Nephron (organoid): ENCODE data around the gene CALML4.
"Not testable (repeated sequence)": the region's sequence is repeated elsewhere in the genome, so short reads cannot be mapped to it uniquely, and the experiment has no call there.

Experiments
- H3K27ac Mint-ChIP-seq, 3 experiments: 2 replicates each; pipeline ENCODE4 v1.8.0; 2020; ENCODE audit warnings: mixed read lengths in 3 of 3, mild to moderate bottlenecking in 2 of 3, moderate library complexity in 1 of 3
- H3K27me3 Mint-ChIP-seq: 2 replicates; pipeline ENCODE4 v1.8.0; 2021; ENCODE audit warnings: low read depth, mild to moderate bottlenecking, moderate library complexity, mixed read lengths
- H3K36me3 Mint-ChIP-seq: 2 replicates; pipeline ENCODE4 v1.8.0; 2020; ENCODE audit warnings: low read depth, mixed read lengths
- H3K4me1 Mint-ChIP-seq: 2 replicates; pipeline ENCODE4 v1.8.0; 2020; ENCODE audit warnings: mixed read lengths
- H3K4me3 Mint-ChIP-seq, 3 experiments: 2 replicates each; pipeline ENCODE4 v1.8.0; 2020; ENCODE audit warnings: mild to moderate bottlenecking in 3 of 3, mixed read lengths in 3 of 3, moderate library complexity in 2 of 3
- H3K9me3 Mint-ChIP-seq: 2 replicates; pipeline ENCODE4 v1.8.0; 2020; ENCODE audit warnings: mixed read lengths
- TF ChIP-seq, protein P1 (sequence below), 3 experiments: fragments of 200-600 bp; sonication (generic); IDR thresholded peaks; one replicate each; pipeline ENCODE4 v1.5.0; 2021; ENCODE audit warnings: antibody characterized with exemption in 3 of 3; ENCODE audit not compliant: unreplicated experiment in 3 of 3

The CALML4 gene

DNA sequence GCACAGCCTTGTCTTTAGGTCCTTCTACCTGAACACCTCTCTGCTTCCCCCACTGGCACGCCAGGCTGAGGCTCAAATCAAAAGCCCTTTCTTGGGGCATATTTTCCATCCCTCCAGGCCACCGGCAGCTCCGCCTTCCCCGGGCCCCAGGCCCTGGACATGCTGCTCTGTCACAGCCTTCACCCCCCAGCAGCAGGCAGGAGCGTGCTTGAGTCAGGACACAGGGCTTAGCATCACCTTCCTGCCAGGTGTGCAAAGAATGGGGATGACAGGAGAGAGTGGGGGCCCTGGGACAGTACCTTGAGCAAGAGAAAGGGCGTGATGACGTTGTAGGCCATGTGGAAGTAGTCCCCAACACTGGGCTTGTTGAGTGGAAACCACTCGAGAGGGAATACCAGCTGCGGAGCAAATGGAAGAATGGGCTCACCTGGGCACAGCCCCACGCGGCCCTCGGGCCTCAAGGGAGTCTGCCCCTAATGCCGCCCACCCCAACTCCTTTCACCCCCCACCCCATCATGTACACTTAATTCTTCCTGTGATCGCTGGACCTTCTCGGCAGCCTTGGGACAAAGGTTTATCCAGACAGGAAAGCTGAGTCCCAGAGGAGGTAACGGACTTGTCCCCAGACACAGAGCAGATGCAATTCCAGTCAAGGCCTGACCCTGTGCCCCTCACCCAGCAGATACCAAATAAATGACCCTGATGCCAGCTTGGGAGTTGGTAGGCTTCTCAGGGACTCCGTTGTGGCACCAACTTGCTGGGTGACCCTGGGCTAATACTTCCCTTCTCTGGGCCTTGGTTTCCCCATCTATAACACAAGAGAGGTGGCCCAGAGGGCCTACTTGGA lies 9.1 kb upstream of the CALML4 start:
- no peak overlapping the region for H3K4me3 Mint-ChIP-seq
- H3K9me3 Mint-ChIP-seq = no peaks in the 10 kb centered on the region
- TF ChIP-seq, protein P1, sequence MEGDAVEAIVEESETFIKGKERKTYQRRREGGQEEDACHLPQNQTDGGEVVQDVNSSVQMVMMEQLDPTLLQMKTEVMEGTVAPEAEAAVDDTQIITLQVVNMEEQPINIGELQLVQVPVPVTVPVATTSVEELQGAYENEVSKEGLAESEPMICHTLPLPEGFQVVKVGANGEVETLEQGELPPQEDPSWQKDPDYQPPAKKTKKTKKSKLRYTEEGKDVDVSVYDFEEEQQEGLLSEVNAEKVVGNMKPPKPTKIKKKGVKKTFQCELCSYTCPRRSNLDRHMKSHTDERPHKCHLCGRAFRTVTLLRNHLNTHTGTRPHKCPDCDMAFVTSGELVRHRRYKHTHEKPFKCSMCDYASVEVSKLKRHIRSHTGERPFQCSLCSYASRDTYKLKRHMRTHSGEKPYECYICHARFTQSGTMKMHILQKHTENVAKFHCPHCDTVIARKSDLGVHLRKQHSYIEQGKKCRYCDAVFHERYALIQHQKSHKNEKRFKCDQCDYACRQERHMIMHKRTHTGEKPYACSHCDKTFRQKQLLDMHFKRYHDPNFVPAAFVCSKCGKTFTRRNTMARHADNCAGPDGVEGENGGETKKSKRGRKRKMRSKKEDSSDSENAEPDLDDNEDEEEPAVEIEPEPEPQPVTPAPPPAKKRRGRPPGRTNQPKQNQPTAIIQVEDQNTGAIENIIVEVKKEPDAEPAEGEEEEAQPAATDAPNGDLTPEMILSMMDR (IDR thresholded peaks at IDR 0.05; ENCODE audit: unreplicated experiment in 3 of 3) = no peak
- no peak overlapping the region for H3K27ac Mint-ChIP-seq
- H3K36me3 Mint-ChIP-seq = peaks cover 29% of the 10 kb centered on the region
- no peaks in the 10 kb centered on the region for H3K4me1 Mint-ChIP-seq
- H3K27me3 Mint-ChIP-seq = no peaks in the 10 kb centered on the region

DNA sequence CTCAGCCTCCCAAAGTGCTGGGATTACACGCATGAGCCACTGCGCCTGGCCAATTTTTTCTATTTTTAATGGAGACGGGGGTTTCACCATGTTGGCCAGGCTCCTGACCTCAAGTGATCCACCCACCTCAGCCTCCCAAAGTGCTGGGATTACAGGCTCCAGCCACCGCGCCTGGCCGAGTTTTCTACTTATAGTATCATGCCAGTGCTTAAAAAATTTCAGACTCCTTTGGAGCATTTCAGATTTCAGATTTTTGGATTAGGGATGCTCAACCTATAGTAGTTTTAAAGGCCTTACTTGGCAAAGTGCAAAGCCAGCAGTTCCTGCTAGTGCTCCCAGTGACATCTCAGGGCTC lies 8.3 kb upstream of the CALML4 start:
- not testable (repeated sequence) for H3K4me1 Mint-ChIP-seq, H3K27ac Mint-ChIP-seq, H3K27me3 Mint-ChIP-seq, H3K4me3 Mint-ChIP-seq, H3K9me3 Mint-ChIP-seq
- H3K36me3 Mint-ChIP-seq = peaks cover 24% of the 10 kb centered on the region

DNA sequence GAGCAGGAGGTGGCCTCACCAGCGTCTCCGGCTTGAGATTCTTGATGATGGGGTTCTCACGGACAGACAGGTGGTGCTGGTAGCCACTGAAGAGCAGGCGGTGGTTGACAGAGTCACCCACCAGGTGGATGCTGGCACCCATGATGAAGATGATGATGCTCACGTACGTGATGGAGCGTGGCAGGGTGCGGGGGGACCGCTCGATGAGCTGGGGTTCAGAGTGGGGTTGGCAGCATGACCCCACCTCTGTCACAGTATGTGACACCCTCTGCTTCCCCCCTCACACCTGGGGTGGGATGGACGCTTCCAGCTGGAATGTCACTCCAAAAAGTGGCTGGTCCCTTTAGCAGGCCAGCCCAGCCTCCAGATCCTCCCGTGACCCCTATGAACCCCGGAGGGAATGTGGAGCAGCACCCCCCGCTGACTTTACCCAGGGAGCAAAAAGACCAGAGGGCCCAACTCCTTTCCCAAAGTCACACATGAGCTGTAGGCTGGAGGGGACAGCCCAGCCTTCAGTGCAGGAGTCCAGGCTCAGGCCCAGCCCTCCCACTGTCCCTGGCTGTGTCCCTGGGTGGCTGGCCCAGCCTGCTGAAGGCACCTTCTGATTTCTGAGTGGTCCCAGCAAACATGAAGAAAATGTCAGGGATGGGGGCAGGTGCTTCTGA lies 6.7 kb upstream of the CALML4 start:
- Mint-ChIP-seq H3K36me3 (peaks cover 9% of the 10 kb centered on the region), H3K9me3 (no peaks in the 10 kb centered on the region), H3K4me1 (no peaks in the 10 kb centered on the region), H3K27me3 (no peaks in the 10 kb centered on the region), H3K4me3 (no peak overlapping the region), H3K27ac (no peak overlapping the region)
- TF ChIP-seq, protein P1 (IDR thresholded peaks at IDR 0.05; ENCODE audit: unreplicated experiment in 3 of 3) = no peak

DNA sequence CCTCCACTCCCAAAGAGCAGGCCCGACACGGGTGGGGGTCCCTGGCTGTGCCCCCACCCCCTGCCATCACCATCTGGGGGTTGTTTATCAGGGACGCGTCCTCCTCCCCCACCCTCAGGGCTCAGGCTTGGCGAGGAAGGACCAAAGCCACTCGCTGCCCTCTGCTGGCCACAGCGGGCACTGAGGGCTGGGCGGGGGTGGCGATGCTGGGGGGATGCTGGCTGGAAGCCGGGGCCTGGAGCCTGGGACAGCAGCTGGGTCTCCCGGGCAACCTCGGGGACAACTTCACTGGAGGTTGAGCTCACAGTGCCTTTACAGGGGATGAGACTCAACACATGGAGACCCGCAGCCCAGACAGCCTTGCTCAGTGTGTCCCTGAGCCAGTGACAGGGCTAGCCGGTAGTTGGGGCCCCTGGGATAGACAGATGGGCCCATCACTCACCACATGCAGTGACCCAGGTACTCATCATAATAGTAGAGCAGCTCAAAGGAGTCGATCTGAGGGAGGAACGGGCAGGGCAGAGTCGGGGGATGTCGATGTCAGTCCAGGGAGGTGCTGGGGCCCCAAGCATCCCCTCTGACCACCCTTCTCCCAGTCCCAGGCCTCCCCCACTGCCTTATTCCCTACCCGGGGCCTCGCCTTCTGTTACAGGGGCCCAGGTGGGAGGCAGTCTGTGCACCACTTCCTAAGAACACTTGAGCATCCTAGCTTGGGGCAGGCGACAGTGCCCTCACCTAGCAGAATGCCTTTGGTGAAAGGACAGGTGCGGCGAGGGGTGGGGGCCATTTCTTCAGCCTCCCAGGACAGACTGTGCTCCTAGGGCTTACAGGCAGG lies 5.9 kb upstream of the CALML4 start:
- no peaks in the 10 kb centered on the region for H3K27me3 Mint-ChIP-seq
- no peak overlapping the region for H3K4me3 Mint-ChIP-seq
- peaks cover 1% of the 10 kb centered on the region for H3K36me3 Mint-ChIP-seq
- H3K27ac Mint-ChIP-seq = no peak overlapping the region
- H3K9me3 Mint-ChIP-seq = no peaks in the 10 kb centered on the region
- peaks cover 5% of the 10 kb centered on the region for H3K4me1 Mint-ChIP-seq
- TF ChIP-seq, protein P1 (IDR thresholded peaks at IDR 0.05; ENCODE audit: unreplicated experiment in 3 of 3) = peak; percentile 69 to 78 (median 71)

DNA sequence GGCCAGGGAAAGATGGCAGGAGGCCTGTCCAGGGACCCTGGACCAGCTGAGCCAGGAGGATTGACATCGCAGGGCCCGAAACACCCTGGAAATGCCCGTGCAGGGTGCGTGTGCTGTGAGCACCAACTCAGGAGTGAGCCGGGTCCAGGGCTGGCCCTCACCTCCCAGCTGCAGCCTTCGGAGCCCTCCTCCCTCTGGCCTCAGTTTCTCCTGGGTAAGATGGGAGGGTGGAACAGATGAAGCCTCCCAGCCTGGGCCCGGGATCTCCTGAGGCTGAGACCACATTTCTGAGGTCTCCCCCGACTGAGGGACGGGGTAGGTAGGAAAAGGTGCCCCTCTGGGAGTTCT lies 5.3 kb upstream of the CALML4 start:
- Mint-ChIP-seq H3K36me3 (no peaks in the 10 kb centered on the region), H3K4me3 (no peak overlapping the region), H3K9me3 (no peaks in the 10 kb centered on the region), H3K4me1 (peaks cover 10% of the 10 kb centered on the region), H3K27ac (no peak overlapping the region), H3K27me3 (no peaks in the 10 kb centered on the region)
- TF ChIP-seq, protein P1 (IDR thresholded peaks at IDR 0.05; ENCODE audit: unreplicated experiment in 3 of 3) = no peak

DNA sequence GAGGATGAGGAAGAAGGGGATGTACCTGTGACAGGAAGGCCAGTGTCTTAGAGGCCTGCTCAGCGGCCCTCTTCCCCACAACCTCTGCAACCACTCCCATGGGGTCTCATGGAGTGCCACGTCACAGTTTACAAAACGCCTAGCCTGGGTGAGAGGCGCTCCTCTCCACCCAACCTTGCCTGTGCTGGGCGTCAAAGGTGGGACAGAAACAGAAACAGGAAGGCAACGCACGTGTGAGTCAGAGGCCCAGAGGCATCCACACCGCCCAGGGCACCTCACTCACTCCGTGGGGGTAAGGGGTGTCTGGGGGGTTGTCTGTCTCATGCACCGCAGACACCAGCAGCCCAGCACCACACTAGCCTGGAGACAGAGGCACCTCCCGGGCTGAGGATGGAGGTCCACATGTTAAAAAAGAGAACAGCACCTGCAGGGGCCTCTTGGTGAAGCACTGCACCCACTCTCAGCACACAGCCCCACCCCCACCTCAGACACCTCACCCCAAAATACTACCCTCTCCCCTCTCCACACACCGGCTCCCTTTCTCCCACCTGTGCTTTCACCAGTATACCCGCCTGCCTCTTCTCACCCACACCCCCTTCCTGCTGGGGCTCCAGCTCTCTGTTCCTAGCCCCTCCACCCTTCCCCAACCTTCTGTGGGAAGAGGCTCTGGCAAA lies 4.7 kb upstream of the CALML4 start:
- TF ChIP-seq, protein P1 (IDR thresholded peaks at IDR 0.05; ENCODE audit: unreplicated experiment in 3 of 3) = no peak
- no peaks in the 10 kb centered on the region for H3K36me3 Mint-ChIP-seq
- no peak overlapping the region for H3K27ac Mint-ChIP-seq
- H3K27me3 Mint-ChIP-seq = no peaks in the 10 kb centered on the region
- no peaks in the 10 kb centered on the region for H3K9me3 Mint-ChIP-seq
- H3K4me1 Mint-ChIP-seq = peaks cover 15% of the 10 kb centered on the region
- H3K4me3 Mint-ChIP-seq = no peak overlapping the region
